Measurements from ENCODE around the gene ICOSLG.
"Not testable (repeated sequence)": the region's sequence is repeated elsewhere in the genome, so short reads cannot be mapped to it uniquely, and the experiment has no call there.

ICOSLG gene

GRCh38 chr21:44249204-44250037, 8.7 kb upstream of the ICOSLG start:
- H3K36me3 ChIP-seq (ENCODE audit: control insufficient read depth in 2 of 2, insufficient read depth in 2 of 2, low read length in 2 of 2); H3K4me1 ChIP-seq (ENCODE audit: control insufficient read depth, insufficient read depth, low read length); H3K9ac ChIP-seq (ENCODE audit: low read length in 2 of 2); H3K4me3 ChIP-seq (ENCODE audit: low read length in 2 of 2); H3K27me3 ChIP-seq (ENCODE audit: control insufficient read depth in 1 of 2, insufficient read depth in 2 of 2, low read length in 2 of 2); H3K9me3 ChIP-seq (ENCODE audit: control insufficient read depth in 2 of 2, low read length in 2 of 2); H3K27ac ChIP-seq (ENCODE audit: low read length): not testable (repeated sequence)

GRCh38 chr21:44247904-44248303, 7.2 kb upstream of the ICOSLG start:
- not testable (repeated sequence) for H3K9ac ChIP-seq (ENCODE audit: low read length in 2 of 2)

GRCh38 chr21:44243980-44244379, 3.2 kb upstream of the ICOSLG start:
- H3K4me1 ChIP-seq (ENCODE audit: control insufficient read depth, insufficient read depth, low read length); H3K9ac ChIP-seq (ENCODE audit: low read length in 2 of 2); H3K36me3 ChIP-seq (ENCODE audit: control insufficient read depth in 2 of 2, insufficient read depth in 2 of 2, low read length in 2 of 2); H3K27me3 ChIP-seq (ENCODE audit: control insufficient read depth in 1 of 2, insufficient read depth in 2 of 2, low read length in 2 of 2); H3K4me3 ChIP-seq (ENCODE audit: low read length in 2 of 2); H3K9me3 ChIP-seq (ENCODE audit: control insufficient read depth in 2 of 2, low read length in 2 of 2); H3K27ac ChIP-seq (ENCODE audit: low read length): not testable (repeated sequence)

More at GRCh38 chr21:44247904-44248303, 7.2 kb upstream of the ICOSLG start:
- H3K9me3 ChIP-seq (ENCODE audit: control insufficient read depth in 2 of 2, low read length in 2 of 2); H3K27me3 ChIP-seq (ENCODE audit: control insufficient read depth in 1 of 2, insufficient read depth in 2 of 2, low read length in 2 of 2); H3K4me3 ChIP-seq (ENCODE audit: low read length in 2 of 2); H3K4me1 ChIP-seq (ENCODE audit: control insufficient read depth, insufficient read depth, low read length); H3K36me3 ChIP-seq (ENCODE audit: control insufficient read depth in 2 of 2, insufficient read depth in 2 of 2, low read length in 2 of 2); H3K27ac ChIP-seq (ENCODE audit: low read length): not testable (repeated sequence)

- H3K4me3 ChIP-seq (ENCODE audit: low read length in 2 of 2); H3K9me3 ChIP-seq (ENCODE audit: control insufficient read depth in 2 of 2, low read length in 2 of 2); H3K4me1 ChIP-seq (ENCODE audit: control insufficient read depth, insufficient read depth, low read length); H3K36me3 ChIP-seq (ENCODE audit: control insufficient read depth in 2 of 2, insufficient read depth in 2 of 2, low read length in 2 of 2); H3K9ac ChIP-seq (ENCODE audit: low read length in 2 of 2); H3K27ac ChIP-seq (ENCODE audit: low read length); H3K27me3 ChIP-seq (ENCODE audit: control insufficient read depth in 1 of 2, insufficient read depth in 2 of 2, low read length in 2 of 2): not testable (repeated sequence)
Measured at GRCh38 chr21:44241281-44241680, 538 bp upstream of the ICOSLG start.

GRCh38 chr21:44240353-44240752, 390 bp downstream of the ICOSLG start:
- not testable (repeated sequence) for H3K36me3 ChIP-seq (ENCODE audit: control insufficient read depth in 2 of 2, insufficient read depth in 2 of 2, low read length in 2 of 2); H3K27me3 ChIP-seq (ENCODE audit: control insufficient read depth in 1 of 2, insufficient read depth in 2 of 2, low read length in 2 of 2); H3K27ac ChIP-seq (ENCODE audit: low read length); H3K9ac ChIP-seq (ENCODE audit: low read length in 2 of 2); H3K9me3 ChIP-seq (ENCODE audit: control insufficient read depth in 2 of 2, low read length in 2 of 2); H3K4me1 ChIP-seq (ENCODE audit: control insufficient read depth, insufficient read depth, low read length); H3K4me3 ChIP-seq (ENCODE audit: low read length in 2 of 2)

GRCh38 chr21:44229561-44229960, 11.2 kb downstream of the ICOSLG start:
- H3K4me1 ChIP-seq (ENCODE audit: control insufficient read depth, insufficient read depth, low read length); H3K27me3 ChIP-seq (ENCODE audit: control insufficient read depth in 1 of 2, insufficient read depth in 2 of 2, low read length in 2 of 2); H3K9me3 ChIP-seq (ENCODE audit: control insufficient read depth in 2 of 2, low read length in 2 of 2): not testable (repeated sequence)

GRCh38 chr21:44228109-44228508, 12.6 kb downstream of the ICOSLG start:
- H3K27ac ChIP-seq (ENCODE audit: low read length); H3K27me3 ChIP-seq (ENCODE audit: control insufficient read depth in 1 of 2, insufficient read depth in 2 of 2, low read length in 2 of 2); H3K9me3 ChIP-seq (ENCODE audit: control insufficient read depth in 2 of 2, low read length in 2 of 2); H3K4me3 ChIP-seq (ENCODE audit: low read length in 2 of 2); H3K4me1 ChIP-seq (ENCODE audit: control insufficient read depth, insufficient read depth, low read length); H3K9ac ChIP-seq (ENCODE audit: low read length in 2 of 2); H3K36me3 ChIP-seq (ENCODE audit: control insufficient read depth in 2 of 2, insufficient read depth in 2 of 2, low read length in 2 of 2): not testable (repeated sequence)

More at GRCh38 chr21:44229561-44229960, 11.2 kb downstream of the ICOSLG start:
- H3K36me3 ChIP-seq (ENCODE audit: control insufficient read depth in 2 of 2, insufficient read depth in 2 of 2, low read length in 2 of 2); H3K4me3 ChIP-seq (ENCODE audit: low read length in 2 of 2); H3K9ac ChIP-seq (ENCODE audit: low read length in 2 of 2); H3K27ac ChIP-seq (ENCODE audit: low read length): not testable (repeated sequence)

- H3K27me3 ChIP-seq (ENCODE audit: control insufficient read depth in 1 of 2, insufficient read depth in 2 of 2, low read length in 2 of 2); H3K4me1 ChIP-seq (ENCODE audit: control insufficient read depth, insufficient read depth, low read length); H3K4me3 ChIP-seq (ENCODE audit: low read length in 2 of 2); H3K36me3 ChIP-seq (ENCODE audit: control insufficient read depth in 2 of 2, insufficient read depth in 2 of 2, low read length in 2 of 2); H3K9me3 ChIP-seq (ENCODE audit: control insufficient read depth in 2 of 2, low read length in 2 of 2); H3K27ac ChIP-seq (ENCODE audit: low read length); H3K9ac ChIP-seq (ENCODE audit: low read length in 2 of 2): not testable (repeated sequence)
Measured at GRCh38 chr21:44227614-44228013, 13.1 kb downstream of the ICOSLG start.

- H3K9ac ChIP-seq (ENCODE audit: low read length in 2 of 2); H3K4me1 ChIP-seq (ENCODE audit: control insufficient read depth, insufficient read depth, low read length); H3K36me3 ChIP-seq (ENCODE audit: control insufficient read depth in 2 of 2, insufficient read depth in 2 of 2, low read length in 2 of 2); H3K27ac ChIP-seq (ENCODE audit: low read length); H3K27me3 ChIP-seq (ENCODE audit: control insufficient read depth in 1 of 2, insufficient read depth in 2 of 2, low read length in 2 of 2); H3K9me3 ChIP-seq (ENCODE audit: control insufficient read depth in 2 of 2, low read length in 2 of 2); H3K4me3 ChIP-seq (ENCODE audit: low read length in 2 of 2): not testable (repeated sequence)
Measured at GRCh38 chr21:44225605-44226004, 15.1 kb downstream of the ICOSLG start.

GRCh38 chr21:44223334-44223733, 17.4 kb downstream of the ICOSLG start:
- H3K27me3 ChIP-seq (ENCODE audit: control insufficient read depth in 1 of 2, insufficient read depth in 2 of 2, low read length in 2 of 2); H3K4me1 ChIP-seq (ENCODE audit: control insufficient read depth, insufficient read depth, low read length); H3K4me3 ChIP-seq (ENCODE audit: low read length in 2 of 2); H3K9me3 ChIP-seq (ENCODE audit: control insufficient read depth in 2 of 2, low read length in 2 of 2); H3K9ac ChIP-seq (ENCODE audit: low read length in 2 of 2); H3K27ac ChIP-seq (ENCODE audit: low read length); H3K36me3 ChIP-seq (ENCODE audit: control insufficient read depth in 2 of 2, insufficient read depth in 2 of 2, low read length in 2 of 2): not testable (repeated sequence)

GRCh38 chr21:44220674-44221073, 20.1 kb downstream of the ICOSLG start:
- H3K36me3 ChIP-seq (ENCODE audit: control insufficient read depth in 2 of 2, insufficient read depth in 2 of 2, low read length in 2 of 2); H3K27me3 ChIP-seq (ENCODE audit: control insufficient read depth in 1 of 2, insufficient read depth in 2 of 2, low read length in 2 of 2); H3K9me3 ChIP-seq (ENCODE audit: control insufficient read depth in 2 of 2, low read length in 2 of 2); H3K9ac ChIP-seq (ENCODE audit: low read length in 2 of 2); H3K4me1 ChIP-seq (ENCODE audit: control insufficient read depth, insufficient read depth, low read length); H3K4me3 ChIP-seq (ENCODE audit: low read length in 2 of 2); H3K27ac ChIP-seq (ENCODE audit: low read length): not testable (repeated sequence)
